Esophagus squamous epithelium (tissue), 4 donors: ENCODE measurements around the gene BFSP1.

Experiments
- POLR2A ChIP-seq, 4 donors: fragments of 450-650 bp; IDR thresholded peaks; one replicate each; pipeline ENCODE4 v1.6.1; 2017; ENCODE audit warnings: antibody characterized with exemption in 4 of 4, mild to moderate bottlenecking in 4 of 4, moderate library complexity in 3 of 4
- TF ChIP-seq, protein P1 (sequence below), 6 experiments: fragments of 450-650 bp in 4 of 6; fragments of 200-600 bp in 2 of 6; sonication (generic) in 2 of 6; IDR thresholded peaks; one replicate each; pipeline ENCODE4 v1.5.1; 2016 to 2019; ENCODE audit warnings: antibody characterized with exemption in 6 of 6, mild to moderate bottlenecking in 4 of 6, moderate library complexity in 4 of 6

DNA sequence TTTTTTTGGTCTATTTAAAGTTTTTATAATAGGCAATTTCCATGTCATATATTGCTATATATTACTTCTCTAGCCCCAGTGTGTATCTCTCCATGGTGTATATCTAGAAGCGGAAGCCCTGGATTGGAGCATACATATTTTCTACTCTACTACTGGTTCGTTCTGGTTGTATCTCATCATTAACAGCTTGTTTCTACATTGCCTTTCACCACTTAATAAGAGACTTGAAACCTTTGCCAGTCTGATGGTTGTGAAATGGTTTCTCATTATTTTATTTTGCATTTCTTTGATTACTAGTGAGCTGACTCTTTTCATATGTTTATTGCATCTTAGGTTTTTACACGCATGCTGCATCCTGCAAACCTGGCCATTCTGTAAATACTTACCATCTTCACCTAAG lies 42.3 kb upstream of the BFSP1 start:
- TF ChIP-seq, protein P1, sequence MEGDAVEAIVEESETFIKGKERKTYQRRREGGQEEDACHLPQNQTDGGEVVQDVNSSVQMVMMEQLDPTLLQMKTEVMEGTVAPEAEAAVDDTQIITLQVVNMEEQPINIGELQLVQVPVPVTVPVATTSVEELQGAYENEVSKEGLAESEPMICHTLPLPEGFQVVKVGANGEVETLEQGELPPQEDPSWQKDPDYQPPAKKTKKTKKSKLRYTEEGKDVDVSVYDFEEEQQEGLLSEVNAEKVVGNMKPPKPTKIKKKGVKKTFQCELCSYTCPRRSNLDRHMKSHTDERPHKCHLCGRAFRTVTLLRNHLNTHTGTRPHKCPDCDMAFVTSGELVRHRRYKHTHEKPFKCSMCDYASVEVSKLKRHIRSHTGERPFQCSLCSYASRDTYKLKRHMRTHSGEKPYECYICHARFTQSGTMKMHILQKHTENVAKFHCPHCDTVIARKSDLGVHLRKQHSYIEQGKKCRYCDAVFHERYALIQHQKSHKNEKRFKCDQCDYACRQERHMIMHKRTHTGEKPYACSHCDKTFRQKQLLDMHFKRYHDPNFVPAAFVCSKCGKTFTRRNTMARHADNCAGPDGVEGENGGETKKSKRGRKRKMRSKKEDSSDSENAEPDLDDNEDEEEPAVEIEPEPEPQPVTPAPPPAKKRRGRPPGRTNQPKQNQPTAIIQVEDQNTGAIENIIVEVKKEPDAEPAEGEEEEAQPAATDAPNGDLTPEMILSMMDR (IDR thresholded peaks at IDR 0.05) = no peak
- no peak for TF ChIP-seq POLR2A (IDR thresholded peaks at IDR 0.05)
